Progenitor cell of endocrine pancreas (in vitro differentiated cells): Measurements from ENCODE around the gene RTP1. TPM values are rescaled to one million over a fixed set of nuclear protein-coding genes. Genes with fewer than 3 reads are reported as not detected.

ENCODE experiments used
- DNase-seq: peaks from one replicate; pipeline ENCODE4 v3.0.0; 2021; ENCODE audit warnings: low spot score; ENCODE audit not compliant: unreplicated experiment
- H3K27ac Mint-ChIP-seq: 2 replicates; pipeline ENCODE4 v1.8.0; 2021; ENCODE audit warnings: mild to moderate bottlenecking, moderate library complexity, mixed read lengths
- H3K27me3 Mint-ChIP-seq: 2 replicates; pipeline ENCODE4 v1.8.0; 2021; ENCODE audit warnings: mixed read lengths
- H3K36me3 Mint-ChIP-seq: 2 replicates; pipeline ENCODE4 v1.8.0; 2022; ENCODE audit warnings: mixed read lengths; ENCODE audit not compliant: insufficient read depth
- H3K4me1 Mint-ChIP-seq: 2 replicates; pipeline ENCODE4 v1.8.0; 2021; ENCODE audit warnings: low read depth, mixed read lengths
- H3K4me3 Mint-ChIP-seq: 2 replicates; pipeline ENCODE4 v1.8.0; 2021; ENCODE audit warnings: low read depth, mild to moderate bottlenecking, moderate library complexity, mixed read lengths
- H3K9me3 Mint-ChIP-seq: 2 replicates; pipeline ENCODE4 v1.8.0; 2021; ENCODE audit warnings: low read depth, mixed read lengths
- total RNA-seq: library from RNA; stranded (reverse); gene quantifications from 2 replicates; pipeline ENCODE4 v1.2.1, GENCODE V29; 2021
- TF ChIP-seq, protein P1 (sequence below): fragments of 200-600 bp; sonication (generic); IDR thresholded peaks from one replicate; pipeline ENCODE4 v1.5.0; 2021; ENCODE audit warnings: antibody characterized with exemption, mild to moderate bottlenecking; ENCODE audit not compliant: unreplicated experiment

The RTP1 gene
- total RNA-seq, 1 donor from 2014 or later: not detected

DNA sequence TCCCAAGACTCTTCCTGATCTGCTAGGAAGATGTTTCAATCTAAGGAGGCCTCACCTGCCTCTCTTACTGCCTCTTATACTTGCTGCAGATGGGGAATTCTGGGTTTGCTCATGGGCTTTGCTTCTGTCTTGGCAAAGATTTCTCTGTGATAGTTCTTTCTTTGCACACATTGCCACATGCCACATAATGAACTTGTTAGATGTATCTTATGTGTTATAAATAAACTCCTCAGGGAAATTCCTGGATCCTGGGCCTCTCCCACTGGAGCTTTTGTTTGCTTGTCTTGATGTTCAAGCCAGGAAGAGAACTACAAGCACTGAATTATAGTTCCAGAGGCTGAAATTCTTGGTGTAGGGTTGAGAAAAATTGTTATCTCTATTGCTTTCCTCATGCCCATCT lies 12.2 kb downstream of the RTP1 start:
- no peak overlapping the region for H3K4me3 Mint-ChIP-seq
- no peak for DNase-seq
- H3K4me1 Mint-ChIP-seq: peaks cover 14% of the 10 kb centered on the region
- H3K27ac Mint-ChIP-seq: no peak overlapping the region
- H3K36me3 Mint-ChIP-seq: peaks cover 1% of the 10 kb centered on the region
- peaks cover 43% of the 10 kb centered on the region for H3K27me3 Mint-ChIP-seq
- TF ChIP-seq, protein P1, sequence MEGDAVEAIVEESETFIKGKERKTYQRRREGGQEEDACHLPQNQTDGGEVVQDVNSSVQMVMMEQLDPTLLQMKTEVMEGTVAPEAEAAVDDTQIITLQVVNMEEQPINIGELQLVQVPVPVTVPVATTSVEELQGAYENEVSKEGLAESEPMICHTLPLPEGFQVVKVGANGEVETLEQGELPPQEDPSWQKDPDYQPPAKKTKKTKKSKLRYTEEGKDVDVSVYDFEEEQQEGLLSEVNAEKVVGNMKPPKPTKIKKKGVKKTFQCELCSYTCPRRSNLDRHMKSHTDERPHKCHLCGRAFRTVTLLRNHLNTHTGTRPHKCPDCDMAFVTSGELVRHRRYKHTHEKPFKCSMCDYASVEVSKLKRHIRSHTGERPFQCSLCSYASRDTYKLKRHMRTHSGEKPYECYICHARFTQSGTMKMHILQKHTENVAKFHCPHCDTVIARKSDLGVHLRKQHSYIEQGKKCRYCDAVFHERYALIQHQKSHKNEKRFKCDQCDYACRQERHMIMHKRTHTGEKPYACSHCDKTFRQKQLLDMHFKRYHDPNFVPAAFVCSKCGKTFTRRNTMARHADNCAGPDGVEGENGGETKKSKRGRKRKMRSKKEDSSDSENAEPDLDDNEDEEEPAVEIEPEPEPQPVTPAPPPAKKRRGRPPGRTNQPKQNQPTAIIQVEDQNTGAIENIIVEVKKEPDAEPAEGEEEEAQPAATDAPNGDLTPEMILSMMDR: no peak
- peaks cover 13% of the 10 kb centered on the region for H3K9me3 Mint-ChIP-seq

DNA sequence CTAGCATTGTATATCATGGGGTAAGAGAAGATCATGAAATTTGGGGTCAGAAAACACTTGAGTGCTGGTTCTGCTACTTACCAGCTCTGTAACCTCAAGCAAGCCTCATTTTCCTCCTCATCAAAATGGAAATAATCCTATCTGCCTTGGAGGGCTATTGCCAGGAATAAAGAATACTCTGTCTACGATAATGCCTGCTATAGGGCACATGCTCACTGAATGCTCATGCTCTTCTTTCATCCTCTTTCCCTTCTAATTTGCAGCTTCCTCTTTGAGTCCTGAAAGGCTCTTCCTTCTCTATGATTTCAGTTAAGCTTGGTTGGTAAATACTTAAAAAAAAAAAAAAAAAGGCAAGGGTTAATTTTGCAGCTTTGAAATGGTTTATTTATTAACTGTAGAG lies 12.8 kb downstream of the RTP1 start:
- TF ChIP-seq, protein P1: no peak
- Mint-ChIP-seq H3K36me3 (peaks cover 1% of the 10 kb centered on the region), H3K9me3 (peaks cover 13% of the 10 kb centered on the region), H3K4me1 (peaks cover 14% of the 10 kb centered on the region), H3K27me3 (peaks cover 43% of the 10 kb centered on the region), H3K27ac (no peak overlapping the region), H3K4me3 (no peak overlapping the region)
- DNase-seq: no peak

DNA sequence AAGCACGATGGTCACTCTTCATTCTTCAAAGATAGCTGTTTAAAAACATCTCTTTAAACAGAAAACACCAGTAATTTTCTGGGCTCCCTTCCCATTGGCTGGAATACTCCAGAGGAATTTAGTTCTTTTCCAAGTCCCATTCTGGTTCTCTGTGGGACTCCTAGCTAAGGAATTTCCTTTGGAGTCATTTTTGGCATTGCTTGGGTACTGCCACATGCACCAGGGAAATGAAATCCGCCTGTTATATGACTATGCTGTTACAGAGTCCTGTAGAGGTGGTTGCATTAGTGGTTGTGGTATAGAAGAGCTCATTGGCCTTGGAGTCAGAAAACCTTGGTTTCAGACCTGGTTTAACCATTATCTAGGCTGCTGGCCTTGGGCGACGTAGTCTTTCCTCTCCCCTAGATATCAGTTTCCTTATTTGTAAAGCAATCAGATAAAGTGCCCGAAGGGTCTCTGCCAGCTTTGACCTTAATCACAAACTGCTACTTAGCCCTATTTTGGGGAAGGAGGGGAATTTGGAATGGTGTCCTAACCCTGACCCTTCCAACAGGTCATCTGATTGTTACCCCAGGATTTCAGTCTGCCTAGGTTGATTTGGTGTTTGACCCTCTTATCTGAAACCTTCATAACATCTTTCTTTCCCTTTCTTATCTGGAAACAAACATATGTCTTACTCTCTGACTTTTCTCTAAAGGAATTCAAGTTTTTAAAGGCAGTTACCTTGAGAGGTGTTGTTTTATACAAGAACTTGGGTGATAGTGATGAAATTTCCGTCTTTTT lies 13.4 kb downstream of the RTP1 start:
- Mint-ChIP-seq H3K27ac (no peak overlapping the region), H3K36me3 (peaks cover 1% of the 10 kb centered on the region), H3K27me3 (peaks cover 42% of the 10 kb centered on the region), H3K9me3 (peaks cover 13% of the 10 kb centered on the region), H3K4me3 (no peak overlapping the region), H3K4me1 (peaks cover 14% of the 10 kb centered on the region)
- TF ChIP-seq, protein P1: no peak
- no peak for DNase-seq

DNA sequence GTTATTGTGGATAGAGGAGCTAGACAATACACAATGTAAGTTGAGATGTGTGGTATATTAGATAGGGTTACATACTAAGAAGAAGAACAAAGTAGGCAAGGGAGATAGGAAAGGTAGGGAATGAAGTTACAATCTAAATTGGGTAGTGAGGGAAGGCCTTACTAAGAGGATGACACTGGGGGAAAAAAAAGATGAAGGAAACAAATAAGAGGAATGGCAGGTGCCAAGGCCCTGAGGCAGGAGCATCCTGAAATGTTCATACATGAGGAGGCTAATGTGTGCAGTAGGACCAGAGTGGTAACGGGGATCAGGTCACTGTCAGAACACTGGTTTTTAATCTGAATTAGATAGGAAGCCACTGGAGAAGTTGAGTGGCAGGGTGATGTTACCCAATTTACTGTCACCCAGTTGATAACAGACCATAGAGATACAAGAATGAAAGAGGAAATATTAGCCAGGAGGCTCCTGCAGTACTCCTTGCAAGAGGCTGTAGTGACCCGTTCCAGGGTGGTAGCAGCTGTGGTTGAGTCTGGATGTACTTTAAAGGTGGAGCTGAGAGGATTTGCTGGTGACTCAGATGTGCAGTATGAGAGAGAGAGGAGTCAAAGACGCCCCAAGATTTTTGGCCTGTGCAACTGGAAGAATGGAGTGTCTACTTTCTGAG lies 14.4 kb downstream of the RTP1 start:
- TF ChIP-seq, protein P1: no peak
- no peak for DNase-seq
- Mint-ChIP-seq H3K27ac (no peak overlapping the region), H3K4me3 (no peak overlapping the region), H3K27me3 (peaks cover 48% of the 10 kb centered on the region), H3K4me1 (peaks cover 14% of the 10 kb centered on the region), H3K36me3 (peaks cover 1% of the 10 kb centered on the region), H3K9me3 (peaks cover 10% of the 10 kb centered on the region)

GRCh38 chr3:187212196-187212545 lies 14.9 kb downstream of the RTP1 start:
- Mint-ChIP-seq H3K27me3 (peaks cover 50% of the 10 kb centered on the region), H3K27ac (no peak overlapping the region), H3K4me3 (no peak overlapping the region), H3K9me3 (peaks cover 10% of the 10 kb centered on the region), H3K36me3 (peaks cover 1% of the 10 kb centered on the region), H3K4me1 (peaks cover 14% of the 10 kb centered on the region)
- TF ChIP-seq, protein P1: no peak
- DNase-seq: no peak
